NCI-H2081 treated with DMSO at 0.1 percent for 48 hours (cell line): ENCODE data around the gene JPH2.
"Not testable (repeated sequence)": the region's sequence is repeated elsewhere in the genome, so short reads cannot be mapped to it uniquely, and the experiment has no call there.

ENCODE experiments used
- DNase-seq: peaks from one replicate; lab custom pipeline; 2025; lab: John Stamatoyannopoulos, UW

The JPH2 gene

DNA sequence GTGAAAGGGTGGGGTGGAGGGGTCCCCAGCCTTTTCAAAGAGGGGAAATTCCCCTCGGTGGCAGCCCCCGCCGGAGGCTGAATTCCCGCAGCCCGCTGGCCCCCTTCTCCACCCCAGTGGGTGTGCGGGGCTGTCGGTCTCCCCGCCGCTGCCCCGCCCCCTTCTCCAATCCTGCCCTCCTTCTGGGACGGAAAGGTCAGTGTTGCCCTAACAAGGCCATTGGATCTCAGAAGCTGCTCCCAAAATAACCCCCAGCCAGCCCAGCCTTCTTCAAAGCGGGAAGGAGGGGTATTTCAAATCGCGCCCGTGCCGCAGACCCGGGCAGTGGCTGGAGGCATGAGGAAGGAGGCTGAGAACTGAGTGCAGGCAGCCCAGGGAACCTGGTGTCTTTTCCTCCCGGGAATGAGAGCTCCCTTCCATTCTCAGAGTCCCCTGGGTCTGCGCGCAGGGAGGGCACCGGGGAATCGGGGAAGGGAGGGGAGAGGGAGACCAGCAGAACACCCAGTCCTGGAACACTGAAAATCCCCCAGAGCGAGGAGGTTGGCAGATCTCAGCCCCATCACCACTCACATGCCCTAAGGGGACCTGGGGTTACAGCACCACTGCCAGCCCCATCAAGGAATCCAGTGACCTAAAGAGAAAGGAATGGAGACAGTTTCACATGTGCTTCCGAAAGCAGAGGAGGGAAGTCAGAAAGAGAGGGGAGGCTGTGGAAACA lies at the start of gene JPH2:
Gene JPH2, minus strand, starts transcription at position 135 of the 718 bp plus-strand sequence. CDS start 483 bp downstream, outside the sequence.
- no peak for DNase-seq

DNA sequence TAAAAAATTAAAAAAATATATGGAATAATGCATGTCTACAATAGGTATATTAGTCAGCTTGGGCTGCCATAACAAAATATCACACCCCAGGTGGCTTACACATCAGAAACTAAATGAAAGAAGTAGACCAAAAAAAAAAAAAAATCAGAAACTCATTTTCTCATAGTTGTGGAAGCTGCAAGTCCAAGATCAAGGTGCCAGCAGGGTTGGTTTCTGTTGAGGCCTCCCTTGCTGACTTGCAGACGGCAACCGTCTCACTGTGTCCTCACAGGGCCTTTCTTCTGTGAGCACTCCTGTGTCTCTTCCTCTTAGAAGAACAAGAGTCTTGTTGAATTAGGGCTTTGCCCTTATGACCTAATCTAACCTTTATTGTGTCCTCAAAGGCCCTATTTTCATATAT lies 48.7 kb upstream of the JPH2 start:
- DNase-seq: no peak

DNA sequence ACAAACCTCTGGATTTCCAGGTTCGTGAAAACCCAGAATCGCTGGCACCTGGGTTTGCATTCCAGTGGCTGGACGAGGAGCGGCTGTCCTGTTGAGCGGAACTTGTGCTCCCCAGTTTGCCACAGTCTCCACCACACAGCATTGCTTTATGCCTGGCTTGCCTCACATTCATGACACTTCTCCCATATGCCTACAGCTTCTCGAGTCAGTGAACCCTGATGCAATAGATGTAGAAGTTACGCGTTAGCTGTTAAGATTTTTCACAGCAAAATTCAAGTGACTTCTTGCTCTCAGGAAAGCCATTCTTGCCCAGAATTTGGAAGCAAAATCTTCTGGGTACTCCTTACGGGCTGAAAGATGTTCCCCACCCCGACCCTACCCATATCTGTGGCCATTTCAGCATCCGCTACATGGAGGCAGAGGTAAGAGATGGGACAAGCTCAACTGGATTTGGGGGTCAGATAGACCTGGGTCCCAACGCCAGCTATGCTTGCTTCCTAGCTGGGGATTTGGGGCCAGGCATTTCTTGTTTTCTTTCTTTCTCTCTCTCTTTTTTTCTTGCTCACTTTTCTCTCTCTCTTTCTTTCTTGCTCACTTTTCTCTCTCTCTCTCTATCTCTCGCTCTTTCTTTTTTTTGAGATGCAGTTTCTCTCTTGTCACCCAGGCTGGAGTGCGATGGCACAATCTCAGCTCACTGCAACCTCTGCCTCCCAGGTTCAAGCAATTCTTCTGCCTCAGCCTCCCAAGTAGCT lies 47.8 kb upstream of the JPH2 start:
- DNase-seq: no peak

DNA sequence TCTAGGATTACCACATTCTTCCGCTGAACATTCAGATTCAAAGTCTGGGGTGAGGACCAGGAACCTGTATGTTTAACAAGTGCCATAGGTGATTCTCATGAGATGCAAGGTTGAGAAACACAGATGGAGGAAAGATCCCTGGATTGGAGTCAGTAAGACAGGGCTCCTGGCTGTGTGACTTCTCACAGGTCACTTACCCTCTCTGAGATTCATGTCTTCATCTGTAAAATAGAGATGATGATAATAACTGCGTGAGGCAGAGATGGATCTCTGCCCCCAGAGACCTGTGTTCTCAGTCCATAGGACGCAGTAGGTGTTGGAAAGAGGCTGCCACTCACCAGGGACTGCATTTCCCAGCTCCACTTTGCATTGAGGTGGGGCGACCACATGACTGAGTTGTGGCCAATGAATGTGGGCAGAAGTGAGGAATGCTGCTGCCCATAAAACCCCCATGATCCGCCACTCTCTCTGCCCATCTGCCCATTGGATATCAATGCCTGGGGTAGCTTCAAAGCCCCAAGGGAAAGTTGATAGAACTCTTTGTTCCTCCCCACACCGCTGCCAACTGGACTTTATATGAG lies 46.5 kb upstream of the JPH2 start:
- DNase-seq: no peak

DNA sequence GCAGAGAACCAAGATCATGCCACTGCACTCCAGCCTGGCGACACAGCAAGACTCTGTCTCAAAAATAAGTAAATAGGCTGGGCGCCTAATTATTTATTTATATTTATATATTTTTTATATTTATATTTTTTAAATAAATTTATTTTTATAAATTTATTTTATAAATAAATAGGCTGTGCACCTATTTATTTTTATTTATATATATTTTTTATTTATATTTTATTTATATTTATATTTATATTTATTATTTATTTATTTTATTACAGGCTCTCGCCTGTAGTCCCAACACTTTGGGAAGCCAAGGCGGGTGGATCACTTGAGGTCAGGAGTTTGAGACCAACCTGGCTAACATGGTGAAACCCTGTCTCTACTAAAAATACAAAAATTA lies 45.5 kb upstream of the JPH2 start:
- not testable (repeated sequence) for DNase-seq

DNA sequence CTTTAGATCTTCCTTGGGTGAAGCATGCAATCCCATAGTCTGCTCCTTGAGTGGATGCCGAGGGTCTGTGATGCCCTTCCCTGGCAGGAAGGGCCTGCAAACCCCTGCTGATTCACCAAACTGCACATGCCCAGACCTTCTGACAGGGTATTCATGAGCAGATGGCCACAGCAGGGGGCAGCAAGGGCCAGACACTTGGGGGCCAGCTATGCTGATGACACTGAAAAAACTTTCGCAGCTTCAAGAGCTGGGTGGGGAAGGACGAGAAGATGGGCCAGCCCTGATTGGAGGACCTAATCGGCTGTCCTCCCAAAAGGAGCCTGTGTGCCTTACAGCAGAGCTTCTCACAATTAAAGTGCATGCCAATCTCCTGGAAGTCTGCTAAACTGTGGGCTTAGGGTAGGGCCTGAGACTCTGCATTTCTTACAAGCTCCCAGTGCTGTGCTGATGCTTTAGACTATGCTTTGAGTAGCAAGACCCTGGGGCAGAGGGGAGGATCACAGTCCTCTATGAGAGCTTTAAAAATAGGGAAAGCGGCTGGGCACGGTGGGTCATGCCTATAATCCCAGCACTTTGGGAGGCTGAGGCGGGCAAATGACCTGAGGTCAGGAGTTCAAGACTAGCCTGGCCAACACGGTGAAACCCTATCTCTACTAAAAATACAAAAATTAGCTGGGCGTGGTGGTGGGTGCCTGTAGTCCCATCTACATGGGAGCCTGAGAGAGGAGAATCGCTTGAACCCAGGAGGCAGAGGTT lies 44.9 kb upstream of the JPH2 start:
- DNase-seq: no peak

DNA sequence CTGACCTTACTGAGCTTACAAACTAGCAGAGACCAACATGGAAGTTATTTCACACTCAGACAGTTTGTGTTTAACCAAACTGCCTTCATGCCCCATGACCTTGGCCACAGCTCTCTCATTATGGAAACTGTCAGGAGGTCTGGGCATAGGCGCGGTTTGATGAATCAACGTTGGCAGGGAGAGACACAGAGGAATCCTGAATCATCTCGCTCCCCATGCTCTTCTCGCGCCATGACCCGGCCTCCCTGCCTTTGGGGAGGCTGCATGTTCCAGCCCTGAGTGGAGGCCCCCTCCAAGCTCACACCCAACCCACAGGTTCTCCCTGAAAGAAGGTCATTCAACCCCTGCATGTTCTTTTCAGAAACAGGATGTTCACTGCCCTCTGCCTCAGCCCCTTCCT lies 44.2 kb upstream of the JPH2 start:
- no peak for DNase-seq

DNA sequence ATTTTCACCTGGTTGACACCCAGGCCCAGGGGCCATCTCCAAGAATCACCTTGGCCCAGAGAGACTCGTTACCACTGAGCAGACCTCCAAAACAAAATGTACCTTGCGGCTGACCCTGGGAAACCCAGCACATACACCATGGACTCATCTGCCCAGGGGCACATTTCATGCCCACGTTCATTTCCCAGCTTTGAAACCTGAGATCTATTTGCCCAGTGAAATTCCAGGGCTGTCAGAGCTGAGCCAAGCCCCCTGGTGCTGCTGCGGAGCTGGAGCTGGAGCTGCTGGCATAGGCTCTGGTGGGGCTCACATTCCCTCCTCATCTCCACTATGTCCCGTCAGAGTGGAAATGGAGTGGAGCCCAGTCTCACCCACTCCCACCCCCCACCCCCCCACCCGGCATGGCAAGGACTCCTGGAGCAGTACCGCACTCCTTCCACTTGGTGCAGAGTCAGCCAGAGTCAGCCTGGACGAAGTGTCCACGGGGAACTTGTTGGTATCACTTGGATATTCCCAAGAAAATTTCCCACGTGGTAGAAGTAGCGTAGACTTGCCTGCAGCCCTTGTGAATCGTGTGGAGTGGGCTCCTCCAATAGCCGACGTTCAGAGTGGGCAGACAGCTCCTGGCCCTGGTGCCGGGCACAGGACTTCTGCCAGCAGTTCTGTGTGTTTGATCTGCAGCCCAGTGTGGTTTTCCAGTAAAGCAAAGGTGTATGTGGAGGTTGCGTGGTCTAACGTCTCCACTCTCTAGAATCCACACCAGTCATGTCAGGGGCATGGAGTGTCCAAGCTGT lies 41.7 kb upstream of the JPH2 start:
- no peak for DNase-seq

DNA sequence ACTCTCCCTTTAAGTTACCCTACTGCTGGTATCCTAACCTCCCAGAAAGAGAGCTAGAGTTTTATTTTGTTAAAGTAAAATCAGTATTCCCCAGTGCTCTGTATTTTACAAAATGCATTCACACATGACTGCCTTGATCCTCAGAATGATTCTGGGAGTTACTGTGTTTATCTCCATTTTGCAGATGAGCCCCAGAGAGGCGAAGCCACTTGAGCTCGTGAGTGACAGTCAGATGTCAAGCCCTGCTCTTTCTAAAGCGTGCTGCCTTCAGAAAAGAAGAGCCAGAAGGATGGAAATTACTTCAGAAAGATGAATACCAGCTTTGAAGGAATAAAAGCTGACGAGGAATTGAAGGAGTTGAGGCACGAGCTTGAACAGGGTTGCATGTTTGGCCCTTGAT lies 37.6 kb upstream of the JPH2 start:
- DNase-seq: no peak

DNA sequence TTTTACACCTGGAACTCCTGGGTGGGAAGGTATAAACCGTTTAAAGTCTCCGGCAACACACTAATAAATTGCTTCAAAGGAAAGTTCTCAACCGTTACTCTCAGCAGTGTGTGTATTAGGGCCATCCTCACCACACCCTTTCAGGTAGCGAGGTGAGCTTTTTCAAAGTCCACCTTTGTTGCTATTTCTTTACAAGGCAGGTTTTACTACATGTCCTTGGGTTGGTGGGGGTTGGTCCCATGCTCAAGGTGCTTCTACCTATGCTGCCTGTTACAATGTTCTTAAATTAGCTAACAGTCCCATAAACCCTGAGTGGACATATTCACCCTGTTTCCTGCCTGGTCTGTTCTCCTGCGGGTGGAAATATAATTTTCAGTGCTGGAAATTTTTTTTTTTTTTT lies 36.7 kb upstream of the JPH2 start:
- no peak for DNase-seq

DNA sequence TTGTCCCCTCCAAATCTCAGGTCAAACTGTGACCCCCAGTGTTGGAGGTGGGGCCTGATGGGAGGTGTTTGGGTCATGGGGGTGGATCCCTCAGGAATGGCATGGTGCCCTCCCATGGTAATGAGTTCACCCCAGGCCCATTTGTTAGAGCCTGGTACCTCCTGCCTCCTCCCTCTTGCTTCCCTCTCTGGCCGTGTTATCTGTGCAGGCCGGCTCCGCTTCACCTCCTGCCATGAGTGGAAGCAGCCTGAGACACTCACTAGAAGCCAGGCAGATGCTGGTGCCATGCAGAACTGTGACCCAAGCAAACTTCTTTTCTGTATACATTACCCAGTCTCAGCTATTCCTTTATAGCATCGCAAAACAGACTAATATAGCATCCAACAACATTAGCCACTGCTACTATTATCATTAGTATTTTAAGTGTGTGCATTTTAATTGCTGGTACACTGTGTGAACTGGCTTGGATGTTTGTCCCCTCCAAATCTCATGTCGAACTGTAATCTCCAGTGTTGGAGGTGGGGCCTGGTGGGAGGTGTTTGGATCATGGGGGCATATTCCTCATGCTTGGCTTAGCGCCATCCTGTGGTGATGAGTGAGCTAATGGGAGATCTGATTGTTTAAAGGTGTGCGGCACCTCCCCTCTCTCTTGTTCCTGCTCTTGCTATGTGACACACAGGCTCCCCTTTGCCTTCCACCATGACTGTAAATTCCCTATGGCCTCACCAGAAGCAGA lies 35.8 kb upstream of the JPH2 start:
- no peak for DNase-seq

DNA sequence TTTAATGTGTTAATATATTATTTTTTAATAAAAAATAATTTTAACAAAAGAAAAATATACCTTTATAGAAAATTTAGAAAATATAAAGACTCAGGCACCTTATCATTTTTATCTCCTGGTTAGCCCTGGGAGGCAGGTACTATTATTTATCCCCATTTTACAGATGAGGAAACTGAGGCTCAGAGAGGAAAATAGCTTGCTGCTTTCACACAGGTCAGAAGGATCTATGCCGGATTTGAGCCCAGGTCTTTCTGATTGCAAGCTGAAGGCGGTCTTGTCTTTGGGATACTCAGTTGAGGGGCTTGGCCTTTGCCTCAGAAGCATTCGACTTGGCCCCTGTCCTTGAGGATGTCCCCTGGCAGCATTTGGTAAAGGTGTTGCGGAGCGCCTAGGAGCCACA lies 35.0 kb upstream of the JPH2 start:
- DNase-seq: no peak

DNA sequence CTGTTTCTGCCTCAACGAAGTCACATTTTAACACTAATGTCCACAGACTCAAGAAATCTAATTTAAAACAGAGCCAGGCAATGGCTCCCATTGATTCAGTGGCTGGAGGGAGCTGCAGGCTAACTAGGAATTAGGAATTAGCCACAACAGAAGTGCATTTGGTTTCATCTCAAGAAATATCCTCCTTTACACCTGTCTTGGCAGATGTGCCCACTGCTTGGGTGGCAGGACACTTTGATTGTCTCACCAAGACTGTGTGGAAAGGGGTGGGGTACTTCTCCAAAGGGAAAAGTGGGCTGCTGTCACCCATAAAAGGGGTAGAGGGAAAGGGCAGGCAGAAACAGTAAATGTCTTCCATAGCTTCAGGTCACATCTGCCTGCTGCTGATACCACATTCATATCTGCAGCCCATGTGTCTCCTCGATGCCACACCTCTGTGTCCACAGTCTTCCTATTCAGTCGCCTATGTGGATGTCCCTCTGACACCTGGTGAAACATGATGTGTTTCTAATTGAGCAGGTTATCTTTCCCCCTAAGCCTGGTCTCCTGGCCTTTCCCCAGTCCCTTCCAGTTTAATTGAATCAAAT lies 34.5 kb upstream of the JPH2 start:
- DNase-seq: no peak

DNA sequence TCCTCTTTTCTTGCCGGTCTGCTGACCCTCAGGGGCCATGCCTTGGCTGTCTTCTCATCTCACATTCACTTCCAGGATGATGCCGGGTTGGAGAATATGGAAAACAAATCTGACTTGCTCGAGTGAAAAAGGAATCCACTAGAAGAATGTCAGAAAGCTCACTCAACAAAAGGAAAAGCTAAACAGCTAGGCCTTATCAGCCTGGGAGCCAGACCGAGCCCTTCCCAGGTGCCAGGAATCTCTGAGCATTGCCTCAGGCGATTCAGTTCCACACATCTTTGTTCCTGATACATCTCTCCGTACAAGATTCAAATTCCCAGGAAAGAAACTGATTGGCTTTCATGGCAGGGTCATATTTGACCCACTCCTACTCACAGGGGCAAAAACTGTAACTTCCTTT lies 32.8 kb upstream of the JPH2 start:
- DNase-seq: no peak

DNA sequence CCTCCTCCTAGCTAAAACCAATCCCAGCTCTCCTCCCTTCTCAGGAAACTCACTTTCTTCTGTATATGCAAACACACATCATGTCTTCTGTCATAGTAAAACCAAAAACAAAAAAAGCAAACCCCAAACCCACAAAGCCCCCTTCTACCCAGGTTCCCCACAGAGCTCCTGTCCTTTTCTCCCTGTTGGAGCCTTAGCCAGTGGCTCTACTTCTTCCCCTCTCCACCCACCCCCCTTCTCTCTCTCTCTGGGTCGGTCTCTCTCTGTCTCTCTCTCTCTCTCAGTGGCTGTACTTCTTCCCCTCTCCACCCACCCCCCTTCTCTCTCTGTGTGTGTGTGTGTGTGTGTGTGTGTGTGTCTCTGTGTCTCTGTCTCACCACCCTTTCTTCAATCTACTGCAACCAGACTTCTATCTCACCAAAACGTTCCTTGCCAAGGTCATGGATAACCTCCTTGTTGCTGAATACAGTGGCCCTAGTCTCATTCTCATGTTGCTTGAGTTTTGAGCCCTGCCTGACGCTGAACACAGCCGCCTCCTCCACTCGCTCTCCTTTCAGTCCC lies 32.3 kb upstream of the JPH2 start:
- no peak for DNase-seq

DNA sequence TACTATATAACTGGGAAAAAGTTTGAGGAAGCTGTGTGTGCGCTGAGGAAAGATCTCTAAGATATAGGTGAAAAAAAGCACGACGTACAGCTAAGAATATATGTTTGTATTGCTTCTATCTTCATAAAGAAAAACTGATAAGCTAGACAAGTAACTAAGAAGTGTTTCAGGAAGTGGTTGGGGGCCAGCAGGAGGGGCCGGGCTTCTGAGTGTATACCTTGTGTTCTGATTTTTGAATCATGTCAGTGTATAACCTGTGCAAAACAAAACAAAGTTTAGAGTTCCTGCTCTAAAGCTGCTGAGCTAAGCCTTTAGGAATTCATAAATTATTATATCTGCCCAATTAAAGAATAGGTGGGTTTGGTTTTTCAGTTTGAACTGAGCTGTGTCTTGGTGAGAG lies 31.5 kb upstream of the JPH2 start:
- no peak for DNase-seq

DNA sequence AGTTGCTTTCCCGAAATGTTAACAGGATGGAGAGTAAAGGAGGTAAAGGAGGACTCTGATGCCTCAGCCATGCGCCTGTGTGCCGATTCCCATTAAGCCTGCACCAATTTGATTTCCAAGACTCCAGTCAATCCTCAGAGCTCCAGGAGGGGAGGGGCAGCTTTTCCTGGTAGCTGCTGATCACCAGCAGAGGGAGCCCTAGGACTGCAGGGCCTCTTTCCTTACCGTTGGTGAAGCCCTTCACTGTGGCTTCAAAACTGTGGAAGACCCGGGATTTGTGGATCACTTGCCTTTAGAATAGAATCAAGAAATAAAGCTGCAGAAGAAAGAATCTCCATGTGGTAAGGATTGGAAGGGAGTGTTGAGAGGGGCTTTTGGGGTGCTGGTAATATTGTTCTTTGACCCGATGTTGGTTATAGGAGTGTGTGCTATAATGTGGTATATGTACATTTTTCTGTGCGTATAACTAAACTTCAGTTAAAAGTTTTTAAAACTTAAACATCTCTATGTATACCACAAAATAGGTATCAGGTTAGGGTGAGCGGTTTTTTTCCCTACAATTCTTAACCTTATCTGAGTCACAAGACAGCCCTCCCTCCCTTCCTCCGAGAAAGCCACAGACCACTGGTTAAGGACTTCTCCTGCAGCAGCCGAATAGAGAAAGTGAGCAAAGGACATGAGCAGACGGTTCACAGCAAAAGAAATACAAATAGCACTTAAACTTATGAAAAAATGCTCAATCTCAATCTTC lies 30.5 kb upstream of the JPH2 start:
- no peak for DNase-seq

DNA sequence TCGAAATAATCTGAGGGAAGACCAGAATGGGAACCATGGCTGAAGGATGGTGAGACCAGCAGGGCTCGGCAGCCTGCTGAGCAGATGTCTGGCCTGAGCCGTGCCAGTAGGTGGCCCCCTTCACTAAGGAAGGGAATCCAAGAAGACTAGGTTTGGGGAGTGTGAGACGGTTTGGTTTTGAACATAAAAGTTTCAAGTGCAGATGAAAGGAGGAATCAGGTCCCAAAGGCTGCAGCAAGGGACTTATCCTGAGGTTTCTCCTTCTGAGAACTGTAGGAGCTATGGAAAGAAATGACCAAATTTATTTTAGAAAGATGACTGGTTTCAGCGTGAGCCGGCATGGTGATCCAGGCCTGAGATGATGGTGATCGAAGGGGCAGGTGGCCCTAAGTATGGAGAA lies 28.1 kb upstream of the JPH2 start:
- DNase-seq: no peak

DNA sequence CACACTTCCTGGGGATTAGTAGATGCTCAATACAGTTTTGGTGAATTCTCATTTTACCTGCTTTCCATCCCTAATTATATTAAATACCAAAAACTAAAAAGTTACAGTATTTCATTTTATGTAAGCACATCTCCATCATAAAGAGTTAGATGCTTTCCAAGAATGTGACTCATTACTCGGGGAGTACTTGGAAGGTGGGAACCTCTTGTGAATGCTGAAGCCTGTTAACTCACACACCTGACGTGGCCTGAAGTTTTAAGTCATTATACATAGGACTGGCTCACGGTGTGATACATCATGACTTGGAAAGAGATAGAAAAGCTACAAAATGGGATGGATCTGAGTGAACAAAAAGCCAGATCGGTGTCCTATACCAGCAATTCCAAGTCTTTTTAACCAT lies 25.8 kb upstream of the JPH2 start:
- no peak for DNase-seq
